BLaER1 (cell line): Measurements from ENCODE around the gene DNPH1.

Experiments
- H3K27ac ChIP-seq: shearing (Covaris generic); formaldehyde crosslinking; 2 replicates; pipeline ENCODE4 v1.8.1; 2022
- H3K27me3 ChIP-seq: shearing (Covaris generic); formaldehyde crosslinking; 2 replicates; pipeline ENCODE4 v1.8.1; 2022
- H3K36me3 ChIP-seq: shearing (Covaris generic); formaldehyde crosslinking; 2 replicates; pipeline ENCODE4 v1.8.1; 2022
- H3K4me1 ChIP-seq: shearing (Covaris generic); formaldehyde crosslinking; 2 replicates; pipeline ENCODE4 v1.8.1; 2022
- H3K4me2 ChIP-seq: shearing (Covaris generic); formaldehyde crosslinking; 2 replicates; pipeline ENCODE4 v1.8.1; 2022
- H3K4me3 ChIP-seq: shearing (Covaris generic); formaldehyde crosslinking; 2 replicates; pipeline ENCODE4 v1.8.1; 2022
- H3K9ac ChIP-seq: shearing (Covaris generic); formaldehyde crosslinking; 2 replicates; pipeline ENCODE4 v1.8.1; 2022
- H3K9me3 ChIP-seq: shearing (Covaris generic); formaldehyde crosslinking; 2 replicates; pipeline ENCODE4 v1.8.1; 2022
- H4K20me1 ChIP-seq: shearing (Covaris generic); formaldehyde crosslinking; 2 replicates; pipeline ENCODE4 v1.8.1; 2022
- Cebpa-rat ChIP-seq: shearing (Covaris generic); IDR thresholded peaks from 2 replicates; pipeline ENCODE4 v1.8.1; 2022

Gene DNPH1

DNA sequence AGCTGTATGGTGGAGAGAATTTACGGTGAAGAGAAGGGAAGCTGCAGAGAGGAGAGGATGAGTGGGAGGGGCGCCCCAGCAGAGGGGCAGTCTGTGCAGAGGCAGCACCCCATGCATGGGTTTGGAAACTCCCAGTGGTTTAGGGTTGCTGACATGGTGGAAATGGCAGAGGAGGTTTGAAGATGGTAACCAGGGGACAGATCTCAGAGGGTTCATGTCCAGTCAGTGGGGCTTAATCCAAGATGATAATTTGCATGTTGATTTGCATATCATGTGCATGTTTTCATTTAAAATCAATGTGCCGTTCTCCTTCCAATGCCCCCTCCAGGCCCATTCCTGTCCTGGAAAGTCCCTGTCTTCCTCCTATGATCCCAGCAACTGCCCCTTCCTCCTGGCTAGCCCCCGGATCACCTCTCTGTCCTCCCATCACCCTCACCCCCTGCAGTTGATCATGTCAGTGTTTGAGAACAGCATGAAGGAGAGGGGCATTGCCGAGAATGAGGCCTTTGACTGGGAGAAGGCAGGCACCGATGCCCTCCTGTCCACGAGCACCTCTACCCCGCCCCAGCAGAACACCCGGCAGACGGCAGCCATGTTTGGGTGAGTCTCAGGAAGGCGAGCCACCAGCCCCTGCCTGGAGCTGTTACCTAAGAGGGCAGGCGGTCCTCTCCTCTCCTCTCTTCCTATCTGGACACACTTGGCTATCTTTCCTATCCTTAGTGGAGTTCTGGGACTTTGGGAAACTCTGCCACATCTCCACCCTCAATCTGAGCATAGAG lies 28.3 kb upstream of the DNPH1 start:
- Histone ChIP-seq H3K36me3 (no peaks in the 10 kb centered on the region), H3K4me3 (no peak overlapping the region), H3K9me3 (no peaks in the 10 kb centered on the region), H4K20me1 (no peaks in the 10 kb centered on the region), H3K27me3 (peaks cover 13% of the 10 kb centered on the region), H3K27ac (no peak overlapping the region), H3K4me2 (no peak overlapping the region), H3K4me1 (no peaks in the 10 kb centered on the region), H3K9ac (no peak overlapping the region)
- no peak for TF ChIP-seq Cebpa-rat

DNA sequence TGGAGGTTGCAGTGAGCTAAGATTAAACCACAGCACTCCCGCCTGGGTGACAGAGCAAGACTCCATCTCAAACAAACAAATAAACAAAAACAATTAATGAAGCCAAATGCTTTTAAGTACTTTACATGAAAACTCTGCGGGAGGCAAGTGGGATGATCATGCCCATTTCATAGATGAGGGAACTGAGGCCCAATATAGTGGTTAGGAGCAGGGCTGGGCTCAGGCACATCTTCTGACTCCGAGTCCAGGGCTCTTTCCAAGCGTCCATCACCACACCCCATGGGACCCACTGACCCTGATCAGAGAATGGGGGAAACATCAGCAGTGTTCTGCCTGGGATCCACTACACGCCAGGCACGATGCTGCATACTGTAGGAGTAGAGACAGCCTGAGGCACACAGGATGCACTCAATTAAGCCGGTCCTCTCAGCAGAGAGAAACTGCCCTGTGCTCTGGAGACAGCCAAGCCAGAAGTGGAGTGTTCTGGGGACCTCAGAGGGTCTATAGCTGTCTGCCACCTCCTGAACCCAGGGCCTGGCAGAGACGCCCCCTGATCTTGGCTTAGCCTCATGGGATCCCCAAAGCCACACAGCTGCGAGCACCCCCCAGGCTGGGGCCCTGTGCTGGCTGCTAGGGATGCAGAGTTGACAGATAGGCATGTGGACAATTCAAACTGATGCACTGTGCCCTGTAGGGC lies 27.5 kb upstream of the DNPH1 start:
- no peaks in the 10 kb centered on the region for H3K9me3 ChIP-seq
- H3K36me3 ChIP-seq, result no peaks in the 10 kb centered on the region
- no peak overlapping the region for H3K4me2 ChIP-seq
- H3K27ac ChIP-seq, result no peak overlapping the region
- H4K20me1 ChIP-seq, result no peaks in the 10 kb centered on the region
- peaks cover 20% of the 10 kb centered on the region for H3K27me3 ChIP-seq
- no peak for TF ChIP-seq Cebpa-rat
- H3K4me1 ChIP-seq, result no peaks in the 10 kb centered on the region
- H3K4me3 ChIP-seq, result no peak overlapping the region
- H3K9ac ChIP-seq, result no peak overlapping the region

DNA sequence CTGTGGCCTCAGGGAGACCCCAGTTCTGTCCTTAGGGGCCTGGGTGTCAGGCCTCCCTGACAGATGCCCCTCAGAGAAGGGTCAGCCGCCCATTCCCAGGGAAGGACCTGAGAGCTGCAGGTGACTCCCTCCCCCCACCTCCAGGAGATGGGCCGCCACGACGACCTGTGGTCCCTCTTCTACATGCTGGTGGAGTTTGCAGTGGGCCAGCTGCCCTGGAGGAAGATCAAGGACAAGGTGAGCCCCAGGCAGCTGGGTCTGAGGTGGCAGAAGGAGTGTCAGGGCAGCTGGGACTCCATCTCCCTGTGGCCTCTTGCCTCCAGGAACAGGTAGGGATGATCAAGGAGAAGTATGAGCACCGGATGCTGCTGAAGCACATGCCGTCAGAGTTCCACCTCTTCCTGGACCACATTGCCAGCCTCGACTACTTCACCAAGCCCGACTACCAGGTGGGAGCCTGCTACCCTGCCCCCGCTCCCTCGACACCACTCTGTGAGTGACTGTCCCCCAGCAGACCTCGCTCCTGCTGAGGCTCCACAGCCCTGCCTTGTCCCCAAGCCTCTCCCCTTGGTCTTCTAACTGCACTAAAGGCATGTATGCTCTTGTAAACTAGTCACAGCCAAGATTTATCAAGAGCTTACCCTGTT lies 26.2 kb upstream of the DNPH1 start:
- no peaks in the 10 kb centered on the region for H4K20me1 ChIP-seq
- peaks cover 33% of the 10 kb centered on the region for H3K27me3 ChIP-seq
- H3K9ac ChIP-seq, result no peak overlapping the region
- H3K4me2 ChIP-seq, result no peak overlapping the region
- H3K27ac ChIP-seq, result no peak overlapping the region
- no peak overlapping the region for H3K4me3 ChIP-seq
- H3K4me1 ChIP-seq, result peaks cover 5% of the 10 kb centered on the region; the same call in 1 of the 2 replicates
- no peaks in the 10 kb centered on the region for H3K9me3 ChIP-seq
- TF ChIP-seq Cebpa-rat, result no peak
- H3K36me3 ChIP-seq, result no peaks in the 10 kb centered on the region

DNA sequence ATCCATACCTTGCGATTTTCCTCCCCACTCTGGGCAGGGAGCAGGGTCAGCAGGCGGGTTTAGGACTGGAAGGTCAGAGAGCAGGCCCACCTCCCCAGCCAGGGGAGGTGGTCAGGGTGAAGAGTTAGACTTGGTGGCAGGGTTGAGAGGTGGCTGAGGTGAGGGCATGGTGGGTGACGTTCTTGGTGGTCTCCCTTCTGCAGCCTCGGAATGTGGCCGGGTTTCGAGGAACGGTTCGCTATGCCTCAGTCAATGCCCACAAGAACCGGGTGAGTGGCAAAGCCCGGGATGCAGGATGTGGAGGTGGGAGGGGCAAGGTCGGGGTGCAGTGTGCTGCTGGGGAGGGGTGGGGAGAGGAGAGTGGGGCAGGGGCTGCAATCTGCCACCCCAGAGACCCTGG lies 25.6 kb upstream of the DNPH1 start:
- H3K9ac ChIP-seq, result no peak overlapping the region
- H4K20me1 ChIP-seq, result no peaks in the 10 kb centered on the region
- H3K4me1 ChIP-seq, result peaks cover 6% of the 10 kb centered on the region; the same call in 1 of the 2 replicates
- no peaks in the 10 kb centered on the region for H3K9me3 ChIP-seq
- no peak overlapping the region for H3K4me2 ChIP-seq
- no peak overlapping the region for H3K27ac ChIP-seq
- H3K4me3 ChIP-seq, result no peak overlapping the region
- TF ChIP-seq Cebpa-rat, result no peak
- no peaks in the 10 kb centered on the region for H3K36me3 ChIP-seq
- peaks cover 40% of the 10 kb centered on the region for H3K27me3 ChIP-seq

GRCh38 chr6:43254138-43254817 lies 25.0 kb upstream of the DNPH1 start:
- H3K27me3 ChIP-seq, result peaks cover 46% of the 10 kb centered on the region
- TF ChIP-seq Cebpa-rat, result no peak
- H4K20me1 ChIP-seq, result no peaks in the 10 kb centered on the region
- no peak overlapping the region for H3K27ac ChIP-seq
- H3K36me3 ChIP-seq, result no peaks in the 10 kb centered on the region
- H3K4me2 ChIP-seq, result no peak overlapping the region
- H3K9me3 ChIP-seq, result no peaks in the 10 kb centered on the region
- H3K4me3 ChIP-seq, result no peak overlapping the region
- H3K9ac ChIP-seq, result no peak overlapping the region
- peaks cover 6% of the 10 kb centered on the region; the same call in 1 of the 2 replicates for H3K4me1 ChIP-seq

- Histone ChIP-seq H3K4me1 (peaks cover 6% of the 10 kb centered on the region; the same call in 1 of the 2 replicates), H3K36me3 (no peaks in the 10 kb centered on the region), H3K27me3 (peaks cover 52% of the 10 kb centered on the region)
Observed at GRCh38 chr6:43253401-43253800, 24.1 kb upstream of the DNPH1 start.

GRCh38 chr6:43250992-43251373 lies 21.7 kb upstream of the DNPH1 start:
- Histone ChIP-seq H3K27me3 (peaks cover 73% of the 10 kb centered on the region), H3K27ac (no peak overlapping the region)

More at GRCh38 chr6:43253401-43253800, 24.1 kb upstream of the DNPH1 start:
- H3K4me2 ChIP-seq, result no peak overlapping the region
- no peaks in the 10 kb centered on the region for H4K20me1 ChIP-seq
- no peaks in the 10 kb centered on the region for H3K9me3 ChIP-seq
- no peak overlapping the region for H3K9ac ChIP-seq
- TF ChIP-seq Cebpa-rat, result no peak
- H3K4me3 ChIP-seq, result no peak overlapping the region
- H3K27ac ChIP-seq, result no peak overlapping the region

GRCh38 chr6:43248791-43249190 lies 19.5 kb upstream of the DNPH1 start:
- Histone ChIP-seq H3K27me3 (peaks cover 94% of the 10 kb centered on the region), H3K36me3 (no peaks in the 10 kb centered on the region), H3K4me1 (peaks cover 22% of the 10 kb centered on the region), H3K27ac (no peak overlapping the region), H4K20me1 (no peaks in the 10 kb centered on the region), H3K4me2 (no peak overlapping the region), H3K9me3 (no peaks in the 10 kb centered on the region), H3K9ac (no peak overlapping the region), H3K4me3 (no peak overlapping the region)
- TF ChIP-seq Cebpa-rat, result no peak

More at GRCh38 chr6:43250992-43251373, 21.7 kb upstream of the DNPH1 start:
- peak overlapping the region; percentile 22; the same call in 1 of the 2 replicates for H3K4me2 ChIP-seq
- H3K4me1 ChIP-seq, result peaks cover 22% of the 10 kb centered on the region
- H3K9me3 ChIP-seq, result no peaks in the 10 kb centered on the region
- H3K4me3 ChIP-seq, result no peak overlapping the region
- H3K36me3 ChIP-seq, result no peaks in the 10 kb centered on the region
- H4K20me1 ChIP-seq, result no peaks in the 10 kb centered on the region
- no peak for TF ChIP-seq Cebpa-rat
- H3K9ac ChIP-seq, result no peak overlapping the region

- H3K9me3 ChIP-seq, result no peaks in the 10 kb centered on the region
- H3K9ac ChIP-seq, result 0 out of 2 replicates have a peak overlapping the region, but pooled peaks have one; percentile 41
- H3K4me1 ChIP-seq, result peaks cover 22% of the 10 kb centered on the region
- peaks cover 94% of the 10 kb centered on the region for H3K27me3 ChIP-seq
- no peak for TF ChIP-seq Cebpa-rat
- no peak overlapping the region for H3K27ac ChIP-seq
- H3K36me3 ChIP-seq, result no peaks in the 10 kb centered on the region
- peak overlapping the region; percentile 71 for H3K4me3 ChIP-seq
- H4K20me1 ChIP-seq, result no peaks in the 10 kb centered on the region
- peak overlapping the region; percentile 95 for H3K4me2 ChIP-seq
Observed at GRCh38 chr6:43248101-43248500, 18.8 kb upstream of the DNPH1 start.
